ENCODE data around the gene TRMT11. TPM values are rescaled to one million over a fixed set of nuclear protein-coding genes. Genes with fewer than 3 reads are reported as not detected.
"Not testable (repeated sequence)": the region's sequence is repeated elsewhere in the genome, so short reads cannot be mapped to it uniquely, and the experiment has no call there.

The TRMT11 gene
- total and polyA plus RNA-seq, 10 of the 15 experiments (the other 5 are each of a cell fraction or from before 2014, with no cell fraction given): 34.0 to 81.1 (median 43.7) TPM

GRCh38 chr6:125950716-125951115, 35.6 kb upstream of the TRMT11 start:
- FAIRE-seq; H3K36me3 ChIP-seq (ENCODE audit: control insufficient read depth in 2 of 2, insufficient read depth in 2 of 2, low read length in 1 of 2); H2AFZ ChIP-seq (ENCODE audit: control insufficient read depth, low read depth, low read length); H3K4me2 ChIP-seq (ENCODE audit: control insufficient read depth, insufficient read depth); DNase-seq (ENCODE audit: low read depth, low spot score); H3K27me3 ChIP-seq (replicated peaks in 1 of 2; ENCODE audit: control insufficient read depth in 2 of 2, insufficient read depth in 2 of 2, low read length in 1 of 2); ATAC-seq; H3K9me3 ChIP-seq (replicated peaks; ENCODE audit: control insufficient read depth, insufficient read depth, low read length); H3K79me2 ChIP-seq (ENCODE audit: control insufficient read depth, insufficient read depth, low read length); H3K4me3 ChIP-seq; H3K27ac ChIP-seq (ENCODE audit: control insufficient read depth, insufficient read depth); BruUV-seq (replicated peaks); intact Hi-C loops (cut with micrococcal nuclease; ENCODE audit: unreplicated experiment); H4K20me1 ChIP-seq (ENCODE audit: control insufficient read depth, insufficient read depth); H3K9ac ChIP-seq (ENCODE audit: control insufficient read depth, insufficient read depth, low read length); in situ Hi-C loops (cut with MboI); H3K4me1 ChIP-seq (ENCODE audit: control insufficient read depth, insufficient read depth, low read length): not testable (repeated sequence)
- WGBS (ENCODE audit: insufficient coverage, insufficient replicate concordance, low lambda C conversion rate, missing lambda C conversion rate): 55% methylated on average over 6 of the region's 6 CpGs
- RAD21 ChIA-PET (ENCODE audit: unreplicated experiment): interaction anchor here (1.3 to 3.4 kb wide), 5 partner anchors 18 to 169 kb away, joined by 3 to 48 read pairs (median 4); no protein-coding TSS in a partner anchor
- POLR2A ChIA-PET: interaction anchor here (1.2 kb wide), 1 partner anchor 50 kb away, joined by 3 read pairs; no protein-coding TSS in a partner anchor
- CTCF ChIA-PET: interaction anchor here (0.6 to 15.3 kb wide), 11 partner anchors 18 to 649 kb away, joined by 3 to 505 read pairs (median 11); partner anchors contain the start of genes HDDC2 and NCOA7
- SMC1A ChIA-PET (ENCODE audit: uncharacterized antibody, unreplicated experiment): interaction anchor here (3.1 to 9.8 kb wide), 5 partner anchors 27 to 168 kb away, joined by 13 to 179 read pairs (median 35); partner anchors contain the start of gene NCOA7

DNA sequence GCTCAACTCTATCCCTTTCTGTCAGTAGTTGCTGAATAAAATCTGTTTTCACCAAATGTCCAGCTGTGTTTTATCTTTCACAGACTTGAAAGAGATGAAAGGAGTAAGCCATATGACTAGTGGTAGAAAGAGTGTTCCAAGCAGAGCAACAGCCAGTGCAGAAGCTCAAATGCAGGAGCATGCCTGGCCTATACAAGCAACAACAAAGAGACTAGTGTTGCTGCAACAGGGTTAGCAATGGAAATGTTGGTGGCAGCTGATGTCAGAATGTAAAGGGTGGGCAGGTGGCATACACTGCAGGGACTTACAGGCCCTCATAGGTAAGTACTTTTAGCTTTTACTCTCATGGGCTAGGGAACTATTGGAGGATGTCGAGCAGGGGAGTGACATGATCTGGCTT, 35.0 kb upstream of the TRMT11 start:
- SMC1A ChIA-PET (ENCODE audit: uncharacterized antibody, unreplicated experiment): interaction anchor here (1.1 to 9.8 kb wide), 12 partner anchors 14 to 169 kb away, joined by 3 to 179 read pairs (median 6); partner anchors contain the start of gene NCOA7
- in situ Hi-C loops (cut with MboI) (no loop called here), intact Hi-C loops (cut with micrococcal nuclease; ENCODE audit: unreplicated experiment) (no loop called here)
- Histone ChIP-seq H3K9me3 (replicated peaks; ENCODE audit: control insufficient read depth, insufficient read depth, low read length) (no peaks in the 10 kb centered on the region), H2AFZ (ENCODE audit: control insufficient read depth, low read depth, low read length) (no peak overlapping the region), H3K27me3 (replicated peaks in 1 of 2; ENCODE audit: control insufficient read depth in 2 of 2, insufficient read depth in 2 of 2, low read length in 1 of 2) (no peaks in the 10 kb centered on the region), H3K36me3 (ENCODE audit: control insufficient read depth in 2 of 2, insufficient read depth in 2 of 2, low read length in 1 of 2) (no peaks in the 10 kb centered on the region), H3K4me2 (ENCODE audit: control insufficient read depth, insufficient read depth) (no peak overlapping the region), H3K79me2 (ENCODE audit: control insufficient read depth, insufficient read depth, low read length) (no peaks in the 10 kb centered on the region), H3K4me1 (ENCODE audit: control insufficient read depth, insufficient read depth, low read length) (peaks cover 4% of the 10 kb centered on the region; the same call in 1 of the 2 replicates), H3K9ac (ENCODE audit: control insufficient read depth, insufficient read depth, low read length) (no peak overlapping the region), H3K4me3 (no peak overlapping the region), H3K27ac (ENCODE audit: control insufficient read depth, insufficient read depth) (no peak overlapping the region), H4K20me1 (ENCODE audit: control insufficient read depth, insufficient read depth) (no peaks in the 10 kb centered on the region)
- no TSS peak for BruUV-seq (replicated peaks)
- POLR2A ChIA-PET: interaction anchor here (0.6 to 1.2 kb wide), 3 partner anchors 46 to 158 kb away, joined by 3 to 4 read pairs (median 3); no protein-coding TSS in a partner anchor
- CTCF ChIA-PET: interaction anchor here (0.6 to 15.3 kb wide), 21 partner anchors 10 to 650 kb away, joined by 3 to 505 read pairs (median 8); partner anchors contain the start of genes HDDC2 and NCOA7
- 91% methylated on average over 1 of the region's 1 CpG for WGBS (ENCODE audit: insufficient coverage, insufficient replicate concordance, low lambda C conversion rate, missing lambda C conversion rate)
- FAIRE-seq: no peak
- RAD21 ChIA-PET (ENCODE audit: unreplicated experiment): interaction anchor here (0.9 to 3.4 kb wide), 9 partner anchors 13 to 170 kb away, joined by 3 to 48 read pairs (median 4); partner anchors contain the start of gene NCOA7
- no peak for ATAC-seq
- DNase-seq (ENCODE audit: low read depth, low spot score): no peak
- TF ChIP-seq, protein P1, sequence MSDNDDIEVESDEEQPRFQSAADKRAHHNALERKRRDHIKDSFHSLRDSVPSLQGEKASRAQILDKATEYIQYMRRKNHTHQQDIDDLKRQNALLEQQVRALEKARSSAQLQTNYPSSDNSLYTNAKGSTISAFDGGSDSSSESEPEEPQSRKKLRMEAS (IDR thresholded peaks at IDR 0.05; ENCODE audit: low read depth, low read length): no peak
- TF ChIP-seq ZZZ3 (IDR thresholded peaks at IDR 0.05; ENCODE audit: control insufficient read depth, insufficient read length, low read depth) (no peak), STAT1 (conservative IDR thresholded peaks at IDR 0.05) (no peak), SREBF1 (IDR thresholded peaks at IDR 0.05; ENCODE audit: low read length) (no peak), BRCA1 (IDR thresholded peaks at IDR 0.05; ENCODE audit: low read depth, low read length) (no peak), RB1 (IDR thresholded peaks at IDR 0.05; ENCODE audit: borderline replicate concordance) (no peak), NBN (IDR thresholded peaks at IDR 0.05) (no peak), RUNX3 (IDR thresholded peaks at IDR 0.05; ENCODE audit: low read length) (no peak), PAX8 (IDR thresholded peaks at IDR 0.05) (no peak), CUX1 (IDR thresholded peaks at IDR 0.05; ENCODE audit: insufficient replicate concordance, low read depth, low read length) (no peak), ZNF207 (IDR thresholded peaks at IDR 0.05; ENCODE audit: borderline replicate concordance) (no peak), SPI1 (IDR thresholded peaks at IDR 0.05; ENCODE audit: borderline replicate concordance, insufficient read depth, low read depth, low read length) (no peak), CHD4 (IDR thresholded peaks at IDR 0.05) (no peak)
